ENCODE data around the gene PAPOLG. TPM values are rescaled to one million over a fixed set of nuclear protein-coding genes. Genes with fewer than 3 reads are reported as not detected.
A peak's percentile ranks its signal among the peaks of the same experiment; 100 is the strongest.

PAPOLG gene
- total and polyA plus RNA-seq, 2 of the 13 experiments (the other 11 are each of a cell fraction or from before 2014, with no cell fraction given): 10.1 to 10.4 TPM

- TF ChIP-seq, protein P1, sequence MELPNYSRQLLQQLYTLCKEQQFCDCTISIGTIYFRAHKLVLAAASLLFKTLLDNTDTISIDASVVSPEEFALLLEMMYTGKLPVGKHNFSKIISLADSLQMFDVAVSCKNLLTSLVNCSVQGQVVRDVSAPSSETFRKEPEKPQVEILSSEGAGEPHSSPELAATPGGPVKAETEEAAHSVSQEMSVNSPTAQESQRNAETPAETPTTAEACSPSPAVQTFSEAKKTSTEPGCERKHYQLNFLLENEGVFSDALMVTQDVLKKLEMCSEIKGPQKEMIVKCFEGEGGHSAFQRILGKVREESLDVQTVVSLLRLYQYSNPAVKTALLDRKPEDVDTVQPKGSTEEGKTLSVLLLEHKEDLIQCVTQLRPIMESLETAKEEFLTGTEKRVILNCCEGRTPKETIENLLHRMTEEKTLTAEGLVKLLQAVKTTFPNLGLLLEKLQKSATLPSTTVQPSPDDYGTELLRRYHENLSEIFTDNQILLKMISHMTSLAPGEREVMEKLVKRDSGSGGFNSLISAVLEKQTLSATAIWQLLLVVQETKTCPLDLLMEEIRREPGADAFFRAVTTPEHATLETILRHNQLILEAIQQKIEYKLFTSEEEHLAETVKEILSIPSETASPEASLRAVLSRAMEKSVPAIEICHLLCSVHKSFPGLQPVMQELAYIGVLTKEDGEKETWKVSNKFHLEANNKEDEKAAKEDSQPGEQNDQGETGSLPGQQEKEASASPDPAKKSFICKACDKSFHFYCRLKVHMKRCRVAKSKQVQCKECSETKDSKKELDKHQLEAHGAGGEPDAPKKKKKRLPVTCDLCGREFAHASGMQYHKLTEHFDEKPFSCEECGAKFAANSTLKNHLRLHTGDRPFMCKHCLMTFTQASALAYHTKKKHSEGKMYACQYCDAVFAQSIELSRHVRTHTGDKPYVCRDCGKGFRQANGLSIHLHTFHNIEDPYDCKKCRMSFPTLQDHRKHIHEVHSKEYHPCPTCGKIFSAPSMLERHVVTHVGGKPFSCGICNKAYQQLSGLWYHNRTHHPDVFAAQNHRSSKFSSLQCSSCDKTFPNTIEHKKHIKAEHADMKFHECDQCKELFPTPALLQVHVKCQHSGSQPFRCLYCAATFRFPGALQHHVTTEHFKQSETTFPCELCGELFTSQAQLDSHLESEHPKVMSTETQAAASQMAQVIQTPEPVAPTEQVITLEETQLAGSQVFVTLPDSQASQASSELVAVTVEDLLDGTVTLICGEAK (IDR thresholded peaks at IDR 0.05): peak; percentile 66
- TF ChIP-seq, protein P1 (CRISPR knock-in tag; IDR thresholded peaks at IDR 0.05): no peak; the same call in 1 of the 2 replicates
- TF ChIP-seq ZMAT3 (CRISPR knock-in tag; conservative IDR thresholded peaks at IDR 0.05) (no peak), ZBTB3 (CRISPR knock-in tag; IDR thresholded peaks at IDR 0.05; ENCODE audit: borderline replicate concordance, low read depth) (no peak), ARID3A (IDR thresholded peaks at IDR 0.05; ENCODE audit: low read depth, low read length) (0 out of 2 replicates have a peak, but pooled peaks have one; percentile 32), EEA1 (CRISPR knock-in tag; IDR thresholded peaks at IDR 0.05; ENCODE audit: borderline replicate concordance) (no peak), ZNF205 (CRISPR knock-in tag; IDR thresholded peaks at IDR 0.05) (no peak), ZC3H4 (CRISPR knock-in tag; IDR thresholded peaks at IDR 0.05; ENCODE audit: borderline replicate concordance) (no peak)
- TF ChIP-seq, protein P2, sequence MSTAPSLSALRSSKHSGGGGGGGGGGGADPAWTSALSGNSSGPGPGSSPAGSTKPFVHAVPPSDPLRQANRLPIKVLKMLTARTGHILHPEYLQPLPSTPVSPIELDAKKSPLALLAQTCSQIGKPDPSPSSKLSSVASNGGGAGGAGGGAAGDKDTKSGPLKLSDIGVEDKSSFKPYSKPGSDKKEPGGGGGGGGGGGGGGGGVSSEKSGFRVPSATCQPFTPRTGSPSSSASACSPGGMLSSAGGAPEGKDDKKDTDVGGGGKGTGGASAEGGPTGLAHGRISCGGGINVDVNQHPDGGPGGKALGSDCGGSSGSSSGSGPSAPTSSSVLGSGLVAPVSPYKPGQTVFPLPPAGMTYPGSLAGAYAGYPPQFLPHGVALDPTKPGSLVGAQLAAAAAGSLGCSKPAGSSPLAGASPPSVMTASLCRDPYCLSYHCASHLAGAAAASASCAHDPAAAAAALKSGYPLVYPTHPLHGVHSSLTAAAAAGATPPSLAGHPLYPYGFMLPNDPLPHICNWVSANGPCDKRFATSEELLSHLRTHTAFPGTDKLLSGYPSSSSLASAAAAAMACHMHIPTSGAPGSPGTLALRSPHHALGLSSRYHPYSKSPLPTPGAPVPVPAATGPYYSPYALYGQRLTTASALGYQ (CRISPR knock-in tag; IDR thresholded peaks at IDR 0.05): no peak
Observed at GRCh38 chr2:60779426-60779825, 23.4 kb downstream of the PAPOLG start (continued).

Data from HepG2 (cell line).